Measurements from ENCODE around the gene OXLD1.

DNA sequence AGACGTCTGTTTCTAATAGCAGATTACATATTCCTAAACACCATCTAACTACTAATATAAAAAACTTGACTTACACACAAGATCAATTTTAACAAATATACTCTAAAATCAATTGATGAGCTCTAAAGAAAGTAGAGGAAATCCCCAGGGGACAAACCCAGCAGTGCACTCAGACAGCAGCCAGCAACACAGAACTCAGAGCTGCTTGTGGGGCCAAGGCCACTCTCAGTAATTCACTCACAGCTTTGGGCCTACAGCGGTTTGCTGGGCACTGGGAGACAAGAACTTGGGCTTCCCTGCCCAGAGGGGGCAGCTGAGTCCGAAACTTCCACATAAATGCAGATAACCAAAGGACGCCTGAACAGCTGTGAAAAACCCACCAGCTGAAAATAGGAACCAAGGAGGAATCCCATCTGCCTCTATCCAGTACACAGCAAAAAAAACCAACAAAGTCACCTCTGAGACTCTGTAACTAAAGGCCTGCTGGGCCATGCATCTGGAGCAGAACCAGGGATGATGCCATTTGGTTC, 50.9 kb downstream of the OXLD1 start:
- TF ChIP-seq, protein P1, sequence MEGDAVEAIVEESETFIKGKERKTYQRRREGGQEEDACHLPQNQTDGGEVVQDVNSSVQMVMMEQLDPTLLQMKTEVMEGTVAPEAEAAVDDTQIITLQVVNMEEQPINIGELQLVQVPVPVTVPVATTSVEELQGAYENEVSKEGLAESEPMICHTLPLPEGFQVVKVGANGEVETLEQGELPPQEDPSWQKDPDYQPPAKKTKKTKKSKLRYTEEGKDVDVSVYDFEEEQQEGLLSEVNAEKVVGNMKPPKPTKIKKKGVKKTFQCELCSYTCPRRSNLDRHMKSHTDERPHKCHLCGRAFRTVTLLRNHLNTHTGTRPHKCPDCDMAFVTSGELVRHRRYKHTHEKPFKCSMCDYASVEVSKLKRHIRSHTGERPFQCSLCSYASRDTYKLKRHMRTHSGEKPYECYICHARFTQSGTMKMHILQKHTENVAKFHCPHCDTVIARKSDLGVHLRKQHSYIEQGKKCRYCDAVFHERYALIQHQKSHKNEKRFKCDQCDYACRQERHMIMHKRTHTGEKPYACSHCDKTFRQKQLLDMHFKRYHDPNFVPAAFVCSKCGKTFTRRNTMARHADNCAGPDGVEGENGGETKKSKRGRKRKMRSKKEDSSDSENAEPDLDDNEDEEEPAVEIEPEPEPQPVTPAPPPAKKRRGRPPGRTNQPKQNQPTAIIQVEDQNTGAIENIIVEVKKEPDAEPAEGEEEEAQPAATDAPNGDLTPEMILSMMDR (conservative IDR thresholded peaks at IDR 0.05; ENCODE audit: low read depth, low read length) = no peak
- TF ChIP-seq EZH2phosphoT487 (IDR thresholded peaks at IDR 0.05; ENCODE audit: borderline replicate concordance, low read length) = no peak

Data from PC-3 (cell line).